ENCODE measurements around the gene GPR12. TPM values are rescaled to one million over a fixed set of nuclear protein-coding genes. Genes with fewer than 3 reads are reported as not detected.

The GPR12 gene
- total RNA-seq, 1 donor from 2014 or later, result not detected

DNA sequence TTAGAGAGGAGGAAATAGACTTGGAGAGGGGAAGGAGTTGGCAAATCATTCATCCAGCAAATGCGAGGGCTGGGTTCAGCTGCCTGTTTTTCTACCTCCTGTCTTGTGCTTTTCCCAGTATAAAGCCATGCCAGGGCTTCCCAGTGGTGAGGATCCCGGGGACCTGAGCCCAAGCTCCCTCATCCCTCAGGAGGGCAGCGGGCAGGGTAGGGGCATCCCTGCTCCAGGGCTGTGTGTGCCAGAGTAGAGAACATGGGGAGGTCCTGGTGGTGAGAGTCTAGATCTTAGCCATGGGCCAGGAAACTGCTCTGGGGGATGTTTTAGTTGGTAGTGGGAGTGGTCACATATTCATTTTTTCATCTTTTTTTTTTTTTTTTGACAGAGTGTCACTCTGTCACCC is 43.6 kb downstream of the GPR12 start:
- TF ChIP-seq, protein P1, sequence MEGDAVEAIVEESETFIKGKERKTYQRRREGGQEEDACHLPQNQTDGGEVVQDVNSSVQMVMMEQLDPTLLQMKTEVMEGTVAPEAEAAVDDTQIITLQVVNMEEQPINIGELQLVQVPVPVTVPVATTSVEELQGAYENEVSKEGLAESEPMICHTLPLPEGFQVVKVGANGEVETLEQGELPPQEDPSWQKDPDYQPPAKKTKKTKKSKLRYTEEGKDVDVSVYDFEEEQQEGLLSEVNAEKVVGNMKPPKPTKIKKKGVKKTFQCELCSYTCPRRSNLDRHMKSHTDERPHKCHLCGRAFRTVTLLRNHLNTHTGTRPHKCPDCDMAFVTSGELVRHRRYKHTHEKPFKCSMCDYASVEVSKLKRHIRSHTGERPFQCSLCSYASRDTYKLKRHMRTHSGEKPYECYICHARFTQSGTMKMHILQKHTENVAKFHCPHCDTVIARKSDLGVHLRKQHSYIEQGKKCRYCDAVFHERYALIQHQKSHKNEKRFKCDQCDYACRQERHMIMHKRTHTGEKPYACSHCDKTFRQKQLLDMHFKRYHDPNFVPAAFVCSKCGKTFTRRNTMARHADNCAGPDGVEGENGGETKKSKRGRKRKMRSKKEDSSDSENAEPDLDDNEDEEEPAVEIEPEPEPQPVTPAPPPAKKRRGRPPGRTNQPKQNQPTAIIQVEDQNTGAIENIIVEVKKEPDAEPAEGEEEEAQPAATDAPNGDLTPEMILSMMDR (IDR thresholded peaks at IDR 0.05; ENCODE audit: insufficient read depth, low read length, poor library complexity, severe bottlenecking), result no peak
- Histone ChIP-seq H3K4me3 (ENCODE audit: low read depth, low read length) (no peak overlapping the region), H3K36me3 (ENCODE audit: control insufficient read depth, insufficient read depth, low read length) (no peaks in the 10 kb centered on the region), H3K27me3 (ENCODE audit: control insufficient read depth, insufficient read depth, low read length) (no peaks in the 10 kb centered on the region)
- no peak for DNase-seq (ENCODE audit: low read depth)

DNA sequence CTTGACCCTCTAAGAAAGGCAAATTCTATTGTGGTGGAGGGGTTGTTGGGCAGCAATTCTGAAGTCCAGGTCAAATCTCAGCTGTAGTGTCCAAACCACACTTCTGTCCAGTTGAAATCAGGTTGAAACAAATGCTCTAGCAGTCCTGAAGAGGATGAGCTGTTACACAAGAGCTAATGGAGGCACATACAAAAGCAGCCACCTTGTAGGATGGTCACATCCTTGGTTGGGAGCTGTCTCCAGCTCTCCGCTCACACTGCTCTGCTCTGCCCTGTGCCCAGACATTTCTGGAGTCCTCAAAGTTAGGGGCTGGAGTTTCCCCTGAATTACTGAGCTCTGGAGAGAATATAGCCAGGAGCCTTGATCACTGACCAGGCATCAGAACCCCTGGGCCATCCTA is 47.2 kb downstream of the GPR12 start:
- H3K27me3 ChIP-seq (ENCODE audit: control insufficient read depth, insufficient read depth, low read length), result no peaks in the 10 kb centered on the region
- TF ChIP-seq, protein P1 (IDR thresholded peaks at IDR 0.05; ENCODE audit: insufficient read depth, low read length, poor library complexity, severe bottlenecking), result no peak
- H3K36me3 ChIP-seq (ENCODE audit: control insufficient read depth, insufficient read depth, low read length), result no peaks in the 10 kb centered on the region
- no peak for DNase-seq (ENCODE audit: low read depth)
- no peak overlapping the region for H3K4me3 ChIP-seq (ENCODE audit: low read depth, low read length)

DNA sequence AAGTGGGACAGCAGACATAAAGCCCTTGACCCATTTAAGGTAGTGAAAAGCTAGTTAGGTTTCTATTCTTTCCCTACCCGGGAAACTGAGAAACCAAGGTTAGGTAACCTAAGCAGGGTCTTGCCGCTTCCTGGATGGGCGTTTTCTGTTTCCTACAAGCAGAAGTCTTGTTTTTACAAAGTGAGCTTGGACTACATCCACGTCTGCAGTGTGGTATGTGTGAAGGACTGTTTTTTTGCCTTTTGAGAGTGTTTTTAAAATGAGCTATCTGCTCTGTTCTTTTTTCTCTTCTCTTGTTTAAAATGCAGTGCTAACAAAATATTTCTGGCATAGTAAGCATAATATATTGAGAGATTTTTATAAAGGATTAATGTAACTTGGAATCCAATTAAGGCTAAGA is 49.4 kb downstream of the GPR12 start:
- no peaks in the 10 kb centered on the region for H3K36me3 ChIP-seq (ENCODE audit: control insufficient read depth, insufficient read depth, low read length)
- H3K27me3 ChIP-seq (ENCODE audit: control insufficient read depth, insufficient read depth, low read length), result no peaks in the 10 kb centered on the region
- H3K4me3 ChIP-seq (ENCODE audit: low read depth, low read length), result no peak overlapping the region
- DNase-seq (ENCODE audit: low read depth), result no peak
- TF ChIP-seq, protein P1 (IDR thresholded peaks at IDR 0.05; ENCODE audit: insufficient read depth, low read length, poor library complexity, severe bottlenecking), result no peak

DNA sequence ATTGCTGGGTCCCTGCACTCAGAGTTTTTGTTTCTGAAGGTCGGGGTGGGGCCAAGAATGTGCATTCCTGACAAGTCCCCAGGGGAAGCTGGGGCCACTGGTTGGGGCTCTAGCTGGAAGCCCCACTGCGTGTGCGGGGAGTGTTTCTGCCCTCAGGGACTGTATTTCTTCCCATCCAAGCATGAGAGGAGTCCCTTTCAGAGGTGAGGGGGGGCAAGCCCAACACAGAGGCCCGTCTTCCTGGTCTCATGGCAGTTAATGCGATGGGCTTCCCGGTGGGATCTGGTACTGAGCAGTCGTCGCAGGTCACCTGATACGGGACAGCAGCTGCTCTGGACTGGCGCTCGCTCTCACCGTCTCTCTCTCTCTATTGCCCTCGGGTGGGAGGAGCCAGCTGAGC is 50.4 kb downstream of the GPR12 start:
- Histone ChIP-seq H3K4me3 (ENCODE audit: low read depth, low read length) (no peak overlapping the region), H3K27me3 (ENCODE audit: control insufficient read depth, insufficient read depth, low read length) (no peaks in the 10 kb centered on the region), H3K36me3 (ENCODE audit: control insufficient read depth, insufficient read depth, low read length) (no peaks in the 10 kb centered on the region)
- DNase-seq (ENCODE audit: low read depth), result no peak
- TF ChIP-seq, protein P1 (IDR thresholded peaks at IDR 0.05; ENCODE audit: insufficient read depth, low read length, poor library complexity, severe bottlenecking), result no peak

DNA sequence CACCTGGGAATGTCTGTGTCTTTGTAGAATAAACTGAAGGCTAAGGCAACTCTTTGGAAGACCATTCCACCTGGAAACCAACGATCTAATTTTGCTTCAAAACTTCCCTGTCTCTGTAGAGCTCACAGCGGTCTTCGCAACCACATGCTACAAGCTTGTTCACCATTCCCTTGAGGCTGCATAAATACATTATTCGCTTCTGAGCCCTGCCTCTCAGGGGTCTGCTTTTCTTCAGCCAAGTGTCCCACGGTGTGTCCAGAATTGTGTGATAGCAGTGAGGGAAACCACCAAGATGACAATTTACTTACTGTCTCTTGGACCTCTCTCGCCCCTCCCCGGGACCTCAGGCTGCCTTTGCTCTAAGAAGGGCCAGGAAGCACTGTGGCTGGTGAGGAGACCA is 51.1 kb downstream of the GPR12 start:
- Histone ChIP-seq H3K36me3 (ENCODE audit: control insufficient read depth, insufficient read depth, low read length) (no peaks in the 10 kb centered on the region), H3K27me3 (ENCODE audit: control insufficient read depth, insufficient read depth, low read length) (no peaks in the 10 kb centered on the region), H3K4me3 (ENCODE audit: low read depth, low read length) (no peak overlapping the region)
- TF ChIP-seq, protein P1 (IDR thresholded peaks at IDR 0.05; ENCODE audit: insufficient read depth, low read length, poor library complexity, severe bottlenecking), result no peak
- no peak for DNase-seq (ENCODE audit: low read depth)

DNA sequence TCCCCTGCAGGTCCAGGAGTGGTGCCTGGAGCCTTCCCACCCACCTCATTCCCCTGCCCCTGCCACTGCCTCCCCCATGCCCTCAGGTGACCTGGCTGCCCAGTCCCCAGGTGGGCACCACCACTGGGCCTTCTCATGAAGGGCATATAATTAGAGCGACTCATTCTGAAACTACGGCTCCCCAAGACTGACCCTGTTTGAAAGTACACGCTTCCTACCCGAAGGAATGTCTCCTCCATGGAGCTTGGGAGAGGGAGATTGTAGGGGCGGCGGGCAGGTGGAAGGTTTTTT is 52.6 kb downstream of the GPR12 start:
- no peak overlapping the region for H3K4me3 ChIP-seq (ENCODE audit: low read depth, low read length)
- H3K36me3 ChIP-seq (ENCODE audit: control insufficient read depth, insufficient read depth, low read length), result no peaks in the 10 kb centered on the region
- DNase-seq (ENCODE audit: low read depth), result no peak
- no peaks in the 10 kb centered on the region for H3K27me3 ChIP-seq (ENCODE audit: control insufficient read depth, insufficient read depth, low read length)
- TF ChIP-seq, protein P1 (IDR thresholded peaks at IDR 0.05; ENCODE audit: insufficient read depth, low read length, poor library complexity, severe bottlenecking), result no peak
